Urinary bladder (tissue), 4 donors: ENCODE results near the gene DAP. TPM values are rescaled to one million over a fixed set of nuclear protein-coding genes. Genes with fewer than 3 reads are reported as not detected.

Experiments
- DNase-seq: peaks from one replicate; pipeline ENCODE4 v3.0.0-alpha.2; 2015; ENCODE audit errors: extremely low spot score
- H3K27ac ChIP-seq: one replicate; pipeline ENCODE4 v1.5.1; 2013; ENCODE audit warnings: low read depth, mild to moderate bottlenecking, moderate library complexity
- H3K36me3 ChIP-seq: one replicate; pipeline ENCODE4 v1.6.1; 2013; ENCODE audit warnings: mild to moderate bottlenecking, moderate library complexity; ENCODE audit not compliant: insufficient read depth
- H3K4me1 ChIP-seq: one replicate; pipeline ENCODE4 v1.6.1; 2013; ENCODE audit warnings: mild to moderate bottlenecking, moderate library complexity; ENCODE audit not compliant: insufficient read depth
- H3K4me3 ChIP-seq: one replicate; pipeline ENCODE4 v1.5.1; 2013; ENCODE audit warnings: low read depth, low read length
- WGBS: extraction: QIAGEN DNeasy Blood & Tissue Kit; methylation state at CpG from one replicate; pipeline ENCODE4 v1.1.7; 2013; 5-methylcytosine and 5-hydroxymethylcytosine counted together
- polyA plus RNA-seq: library from polyadenylated mRNA; stranded (reverse); fragments of 200-250 nt; gene quantifications from one replicate; pipeline ENCODE4 v1.2.3, GENCODE V29; 2013
- total RNA-seq: library from RNA; depleted of rRNA; stranded (reverse); fragments of >200 nt; gene quantifications from one replicate; pipeline ENCODE4 v1.2.3, GENCODE V29; 2014
- donor health status: healthy with polysubstance abuse.
- donor health status: healthy.

Gene DAP
- total and polyA plus RNA-seq, 2 donors: 56.8 to 57.5 TPM

DNA sequence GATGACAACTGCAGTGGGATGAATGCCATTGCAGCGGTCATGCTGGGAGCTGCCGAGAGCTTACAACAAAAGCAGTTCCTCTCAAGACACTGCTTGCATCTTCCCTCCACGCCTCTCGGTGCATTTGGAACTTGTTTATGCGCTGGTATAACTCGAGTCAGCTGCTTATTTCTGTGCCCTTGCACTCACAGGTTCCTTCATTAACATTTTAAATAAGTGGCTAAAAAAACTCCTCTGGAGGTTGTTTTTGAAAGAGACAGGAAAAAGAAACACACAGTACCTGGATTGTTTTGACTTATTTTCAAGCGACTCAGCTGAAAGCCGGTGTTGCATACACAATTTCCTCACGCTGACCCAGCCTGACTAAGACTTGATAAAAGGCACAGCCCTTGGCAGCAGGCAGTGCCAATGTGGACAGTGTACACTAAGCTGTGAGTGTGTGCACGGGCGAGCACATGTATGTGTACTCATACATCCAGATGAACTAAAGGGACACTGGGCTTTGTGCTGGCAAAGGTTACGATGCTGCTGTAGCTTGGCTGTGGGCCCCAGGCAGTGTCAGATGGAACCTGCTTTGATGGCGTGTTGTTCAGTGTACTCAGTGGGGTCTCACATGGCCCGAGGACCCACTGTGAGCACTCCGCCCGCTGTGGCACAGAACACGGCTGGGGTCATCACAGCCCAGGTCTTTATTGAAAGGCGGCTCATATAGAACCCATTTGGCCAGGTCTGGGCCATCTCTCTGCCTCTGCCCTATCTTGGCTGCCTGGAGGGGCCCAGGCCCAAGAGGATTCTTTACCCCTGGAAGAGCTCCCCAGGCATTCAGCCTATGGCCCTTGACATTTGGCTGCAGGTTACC, 104.8 kb downstream of the DAP start:
- no peak for DNase-seq
- 87% methylated on average over 18 of the region's 18 CpGs for WGBS
- Histone ChIP-seq H3K4me3 (no peak overlapping the region), H3K27ac (no peak overlapping the region), H3K36me3 (no peaks in the 10 kb centered on the region), H3K4me1 (no peaks in the 10 kb centered on the region)

DNA sequence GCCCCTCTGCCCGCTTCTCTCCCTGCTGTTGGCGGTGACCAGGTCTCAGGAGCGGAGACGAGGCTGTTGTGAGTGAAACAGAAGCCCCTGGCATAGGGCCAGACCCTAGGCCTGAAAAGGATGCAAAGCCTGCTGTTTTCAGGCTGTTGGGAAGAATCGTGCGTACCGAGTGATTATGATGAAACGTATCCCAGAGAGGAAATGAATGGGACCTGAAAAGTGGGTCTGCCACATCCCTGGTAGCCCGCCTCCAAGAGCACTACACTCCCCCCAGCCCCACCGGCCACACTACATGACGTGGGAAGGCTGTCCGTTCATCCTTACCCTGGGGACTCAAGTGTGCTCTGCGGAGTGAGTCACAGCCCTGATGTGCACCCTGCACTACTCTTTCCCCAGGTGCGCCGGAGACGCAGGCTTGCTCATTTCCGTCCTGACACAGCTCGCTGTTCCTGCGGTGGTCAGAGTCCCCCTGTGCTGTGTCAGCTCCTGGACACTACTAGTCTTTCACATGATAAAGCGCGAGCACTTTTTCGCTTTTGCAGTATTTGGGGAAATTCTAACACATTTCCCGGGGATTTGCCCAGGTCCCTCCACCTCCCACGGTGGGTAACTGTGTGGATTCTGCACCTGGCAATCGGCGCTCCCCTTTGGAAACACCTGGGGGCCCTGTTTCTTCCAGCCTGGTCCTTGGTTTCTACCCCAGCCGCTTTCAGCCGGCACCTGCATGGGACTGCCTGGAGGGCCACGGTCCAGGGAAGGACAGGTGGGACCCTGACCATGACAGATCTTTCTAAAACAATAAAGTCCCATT, 105.7 kb downstream of the DAP start:
- DNase-seq: no peak
- 87% methylated on average over 29 of the region's 29 CpGs for WGBS
- H3K36me3 ChIP-seq: no peaks in the 10 kb centered on the region

DNA sequence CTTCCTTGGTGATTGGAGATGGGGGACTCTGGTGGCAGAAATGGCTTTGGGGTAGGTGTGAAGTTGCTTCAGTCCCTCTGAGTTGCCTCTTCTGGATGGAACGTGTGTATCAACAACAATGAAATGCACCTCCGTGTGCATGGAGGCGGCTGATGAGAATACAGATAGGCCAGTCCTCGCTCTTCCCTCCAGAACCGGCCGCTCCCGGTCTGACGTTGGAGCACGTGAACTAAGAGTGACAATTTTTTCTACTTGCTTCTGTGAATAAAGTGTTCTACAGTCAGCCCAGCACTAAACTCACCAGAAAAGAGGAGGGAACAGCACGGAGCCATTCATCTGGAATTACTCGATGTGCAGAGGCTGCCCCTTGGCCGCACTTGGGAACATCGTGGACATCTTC, 106.5 kb downstream of the DAP start:
- WGBS: 92% methylated on average over 13 of the region's 13 CpGs
- DNase-seq: no peak
- Histone ChIP-seq H3K4me1 (no peaks in the 10 kb centered on the region), H3K36me3 (no peaks in the 10 kb centered on the region), H3K4me3 (no peak overlapping the region), H3K27ac (no peak overlapping the region)

More for the DNA sequence above, 105.7 kb downstream of the DAP start:
- Histone ChIP-seq H3K4me1 (no peaks in the 10 kb centered on the region), H3K27ac (no peak overlapping the region), H3K4me3 (no peak overlapping the region)

DNA sequence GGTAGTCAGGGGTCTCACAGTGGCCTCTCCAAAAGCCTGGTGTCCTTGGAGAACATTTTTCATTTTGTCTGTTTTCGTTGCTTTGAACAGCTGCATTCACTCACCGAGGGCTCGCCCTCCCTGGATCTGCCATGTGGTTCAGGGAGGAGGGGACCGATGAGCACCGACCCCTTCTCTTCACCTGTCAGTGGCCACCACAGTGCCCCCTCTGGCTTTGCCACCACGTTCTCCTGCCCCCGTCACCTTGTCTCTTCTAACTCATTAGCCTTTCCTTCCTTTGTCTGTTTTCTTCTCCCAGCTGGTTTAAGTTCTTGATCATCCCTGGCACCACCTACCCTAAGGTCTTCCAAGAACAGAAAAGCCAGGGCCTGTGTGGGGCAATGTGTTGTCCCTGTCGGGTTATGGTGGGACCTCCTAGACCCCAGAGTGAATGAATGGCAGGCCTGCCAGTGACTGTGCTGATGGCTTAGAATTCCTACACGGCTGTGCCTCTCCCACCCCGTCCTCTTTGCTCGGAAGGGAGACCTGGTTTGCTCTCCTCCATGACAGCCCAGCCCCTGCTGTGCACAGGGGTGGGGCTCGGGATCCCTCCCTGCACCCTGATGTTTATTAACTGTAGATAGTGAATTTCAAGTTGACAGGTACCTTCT, 107.2 kb downstream of the DAP start:
- DNase-seq: no peak
- H3K27ac ChIP-seq: no peak overlapping the region
- H3K4me1 ChIP-seq: no peaks in the 10 kb centered on the region
- WGBS: 76% methylated on average over 12 of the region's 12 CpGs
- H3K36me3 ChIP-seq: no peaks in the 10 kb centered on the region
- no peak overlapping the region for H3K4me3 ChIP-seq

DNA sequence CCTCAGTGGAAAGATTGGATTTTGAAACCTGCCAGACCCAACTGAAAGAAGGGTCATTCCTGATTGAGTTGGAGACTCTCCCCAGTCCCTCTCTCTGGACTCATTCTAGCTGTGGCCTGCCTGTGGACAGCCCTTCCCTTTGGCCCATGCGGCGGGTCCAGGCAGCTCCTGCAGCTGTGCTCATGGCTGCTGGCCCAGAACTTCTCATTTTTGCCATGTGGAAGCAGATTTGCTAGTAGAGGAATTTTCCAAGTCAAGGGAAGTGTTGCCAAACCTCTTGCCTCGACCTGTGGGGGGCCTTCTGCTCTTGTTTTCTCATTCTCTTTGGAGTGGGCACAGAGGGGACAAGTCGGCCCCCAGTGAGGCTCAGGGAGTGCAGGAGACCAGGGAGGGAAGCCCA, 108.0 kb downstream of the DAP start:
- Histone ChIP-seq H3K4me1 (no peaks in the 10 kb centered on the region), H3K27ac (no peak overlapping the region), H3K36me3 (no peaks in the 10 kb centered on the region), H3K4me3 (no peak overlapping the region)
- no peak for DNase-seq
- 47% methylated on average over 4 of the region's 4 CpGs for WGBS

DNA sequence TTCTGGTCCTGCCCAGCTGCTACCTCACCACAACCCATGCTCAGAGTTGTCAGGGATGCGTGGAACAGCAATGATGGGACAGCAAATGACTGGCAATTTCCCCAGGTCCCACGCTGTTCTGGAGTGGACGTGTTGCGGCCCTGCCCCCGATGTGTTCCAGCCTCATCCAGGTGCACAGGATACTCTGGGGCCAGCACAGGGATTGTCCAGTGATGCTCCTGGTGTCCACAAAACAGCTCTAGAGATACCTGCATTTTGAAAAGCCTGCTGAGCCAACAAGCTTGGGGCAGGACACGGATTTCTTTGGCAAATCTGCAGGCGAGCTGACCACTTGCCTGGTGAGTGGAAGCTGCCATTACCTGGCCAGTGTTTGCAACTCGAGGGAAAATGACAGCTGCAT, 108.4 kb downstream of the DAP start:
- Histone ChIP-seq H3K27ac (no peak overlapping the region), H3K4me1 (no peaks in the 10 kb centered on the region), H3K36me3 (no peaks in the 10 kb centered on the region), H3K4me3 (no peak overlapping the region)
- no peak for DNase-seq
- 89% methylated on average over 8 of the region's 8 CpGs for WGBS

DNA sequence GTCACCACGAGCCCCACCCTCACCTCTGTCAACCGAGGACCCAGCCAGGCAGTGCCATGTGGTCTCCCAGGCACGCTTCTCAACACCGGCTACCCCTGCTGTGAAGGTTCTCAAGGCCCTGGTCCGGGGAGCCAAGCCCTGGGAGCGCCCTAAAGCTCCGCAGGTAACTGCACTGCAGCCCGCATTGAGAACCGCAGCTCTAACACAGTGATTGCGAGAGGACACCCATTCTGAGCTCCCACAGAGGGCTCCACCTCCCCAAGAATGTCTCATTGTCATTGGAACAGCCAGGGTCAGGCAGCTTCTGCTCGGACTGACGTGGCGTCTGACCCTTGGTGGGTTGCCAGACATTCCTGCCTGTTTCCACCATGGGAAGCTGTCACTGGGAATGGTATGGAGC, 108.9 kb downstream of the DAP start:
- DNase-seq: no peak
- Histone ChIP-seq H3K27ac (no peak overlapping the region), H3K4me1 (no peaks in the 10 kb centered on the region), H3K4me3 (no peak overlapping the region), H3K36me3 (no peaks in the 10 kb centered on the region)
- 89% methylated on average over 13 of the region's 13 CpGs for WGBS

DNA sequence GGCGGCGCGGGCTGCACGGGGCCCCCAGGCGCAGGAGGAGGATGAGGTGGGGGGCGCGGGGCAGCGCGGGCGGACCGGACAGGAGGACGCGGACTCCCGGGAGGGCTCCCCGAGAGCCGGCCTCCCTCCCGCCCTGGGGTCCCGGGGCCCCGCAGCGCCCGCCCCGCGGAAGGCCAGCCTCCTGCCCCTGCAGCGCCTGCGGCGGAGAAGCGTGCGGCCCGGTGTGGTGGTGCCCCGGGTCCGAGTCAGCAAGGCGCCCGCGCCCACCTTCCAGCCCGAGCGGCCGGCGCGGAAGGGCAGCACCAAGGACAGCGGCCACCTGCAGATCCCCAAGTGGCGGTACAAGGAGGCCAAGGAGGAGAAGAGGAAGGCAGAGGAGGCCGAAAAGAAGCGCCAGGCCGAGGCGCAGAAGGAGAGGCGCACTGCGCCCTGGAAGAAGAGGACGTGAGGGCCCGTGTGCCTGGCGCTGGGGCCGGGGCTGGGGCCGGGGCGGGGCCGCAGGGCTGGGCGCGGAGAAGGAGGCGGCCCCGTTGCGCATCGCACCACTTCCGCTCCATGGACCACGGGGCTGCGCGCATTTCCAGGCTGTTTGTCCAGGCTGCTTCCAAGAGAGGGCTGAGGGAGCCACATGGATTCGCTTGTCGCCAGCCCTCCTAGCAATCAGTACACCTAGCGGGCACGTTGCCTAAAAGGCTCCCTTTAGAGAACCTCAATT, 111.2 kb downstream of the DAP start:
- no peak for DNase-seq
- WGBS: 46% methylated on average over 68 of the region's 68 CpGs
- H3K4me3 ChIP-seq: no peak overlapping the region

GRCh38 chr5:10648806-10649665, 112.0 kb downstream of the DAP start:
- Histone ChIP-seq H3K4me3 (no peak overlapping the region), H3K36me3 (no peaks in the 10 kb centered on the region), H3K27ac (no peak overlapping the region), H3K4me1 (no peaks in the 10 kb centered on the region)
- no peak for DNase-seq
- 57% methylated on average over 60 of the region's 60 CpGs for WGBS

More for the DNA sequence above, 111.2 kb downstream of the DAP start:
- Histone ChIP-seq H3K4me1 (no peaks in the 10 kb centered on the region), H3K27ac (no peak overlapping the region), H3K36me3 (no peaks in the 10 kb centered on the region)

- WGBS: 97% methylated on average over 5 of the region's 5 CpGs
- no peak for DNase-seq
- H3K4me1 ChIP-seq: no peaks in the 10 kb centered on the region
- no peaks in the 10 kb centered on the region for H3K36me3 ChIP-seq
- H3K27ac ChIP-seq: no peak overlapping the region
- no peak overlapping the region for H3K4me3 ChIP-seq
These were observed 113.4 kb downstream of the DAP start for GRCh38 chr5:10647640-10648039.

DNA sequence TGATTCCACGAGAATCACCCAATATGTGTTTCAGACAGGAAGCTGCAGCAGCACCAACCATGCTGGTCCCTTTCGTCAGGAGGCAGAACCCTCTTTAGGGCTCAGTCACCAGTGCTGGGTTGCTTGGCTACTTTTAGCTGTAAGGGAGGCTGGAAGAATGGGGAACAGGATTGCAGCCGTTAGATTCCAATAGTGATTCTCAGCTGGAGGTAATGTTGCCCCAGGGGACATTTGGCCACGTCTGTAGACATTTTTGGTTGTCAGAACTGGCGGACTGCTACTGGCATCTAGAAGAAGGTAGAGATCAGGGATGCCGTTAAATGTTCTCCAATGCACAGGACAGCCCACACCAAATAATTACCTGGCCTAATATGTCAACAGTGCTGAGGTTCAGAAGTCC, 115.4 kb downstream of the DAP start:
- WGBS: 81% methylated on average over 6 of the region's 6 CpGs
- Histone ChIP-seq H3K4me1 (no peaks in the 10 kb centered on the region), H3K27ac (no peak overlapping the region), H3K4me3 (no peak overlapping the region), H3K36me3 (no peaks in the 10 kb centered on the region)
- no peak for DNase-seq

DNA sequence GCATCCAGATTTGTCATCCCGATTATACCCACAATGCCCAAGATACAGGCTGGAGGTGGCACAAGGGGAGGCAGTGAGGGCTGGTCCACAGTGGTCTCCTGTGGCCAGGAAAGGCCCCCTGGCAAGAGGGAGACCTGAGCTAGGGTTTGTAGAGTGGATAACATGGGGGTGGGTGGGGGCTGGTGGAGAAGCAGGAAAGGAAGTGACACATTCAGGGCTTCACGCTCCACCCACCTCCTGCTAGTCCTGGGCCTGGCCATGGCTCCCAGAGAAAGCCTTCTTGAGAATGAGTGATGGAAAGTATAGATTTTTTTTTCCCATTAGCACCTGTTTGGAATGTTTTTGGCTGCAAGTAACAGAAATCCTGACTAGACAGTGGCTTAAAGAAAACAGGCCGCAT, 115.9 kb downstream of the DAP start:
- Histone ChIP-seq H3K4me3 (no peak overlapping the region), H3K4me1 (no peaks in the 10 kb centered on the region), H3K36me3 (no peaks in the 10 kb centered on the region), H3K27ac (no peak overlapping the region)
- DNase-seq: no peak
- WGBS: 95% methylated on average over 3 of the region's 3 CpGs
